ENCODE data around the gene FLRT3.

The FLRT3 gene

GRCh38 chr20:14344746-14345145 is 7.3 kb upstream of the FLRT3 start:
- H3K27ac Mint-ChIP-seq, result peak overlapping the region; percentile 43 to 73 (median 64)

GRCh38 chr20:14343491-14344065 is 6.2 kb upstream of the FLRT3 start:
- Mint-ChIP-seq H3K36me3 (ENCODE audit: low read depth) (no peaks in the 10 kb centered on the region), H3K4me1 (peaks cover 18% of the 10 kb centered on the region), H3K27me3 (ENCODE audit: low read depth) (peaks cover 4% of the 10 kb centered on the region), H3K27ac (peak overlapping the region; percentile 32 to 40 (median 35)), H3K9me3 (no peaks in the 10 kb centered on the region), H3K4me3 (no peak overlapping the region)
- TF ChIP-seq CTCF (IDR thresholded peaks at IDR 0.05; ENCODE audit: unreplicated experiment in 3 of 3), result no peak

More at GRCh38 chr20:14344746-14345145, 7.3 kb upstream of the FLRT3 start:
- Mint-ChIP-seq H3K36me3 (ENCODE audit: low read depth) (no peaks in the 10 kb centered on the region), H3K9me3 (no peaks in the 10 kb centered on the region), H3K4me3 (no peak overlapping the region), H3K27me3 (ENCODE audit: low read depth) (peaks cover 4% of the 10 kb centered on the region), H3K4me1 (peaks cover 18% of the 10 kb centered on the region)
- TF ChIP-seq CTCF (IDR thresholded peaks at IDR 0.05; ENCODE audit: unreplicated experiment in 3 of 3), result no peak

- Mint-ChIP-seq H3K27me3 (ENCODE audit: low read depth) (peaks cover 4% of the 10 kb centered on the region), H3K4me3 (no peak overlapping the region), H3K36me3 (ENCODE audit: low read depth) (no peaks in the 10 kb centered on the region), H3K27ac (peak overlapping the region in 2 of 3 experiments; percentile 35 to 40), H3K4me1 (peaks cover 18% of the 10 kb centered on the region), H3K9me3 (no peaks in the 10 kb centered on the region)
- no peak for TF ChIP-seq CTCF (IDR thresholded peaks at IDR 0.05; ENCODE audit: unreplicated experiment in 3 of 3)
Measured at GRCh38 chr20:14342918-14343317, 5.5 kb upstream of the FLRT3 start.

- Mint-ChIP-seq H3K4me3 (no peak overlapping the region), H3K4me1 (peaks cover 18% of the 10 kb centered on the region), H3K27ac (peak overlapping the region in 1 of 3 experiments; percentile 68), H3K36me3 (ENCODE audit: low read depth) (no peaks in the 10 kb centered on the region), H3K9me3 (no peaks in the 10 kb centered on the region), H3K27me3 (ENCODE audit: low read depth) (peaks cover 4% of the 10 kb centered on the region)
- TF ChIP-seq CTCF (IDR thresholded peaks at IDR 0.05; ENCODE audit: unreplicated experiment in 3 of 3), result no peak
Measured at GRCh38 chr20:14341801-14342200, 4.4 kb upstream of the FLRT3 start.

GRCh38 chr20:14336686-14337085 is 726 bp downstream of the FLRT3 start:
- Mint-ChIP-seq H3K4me3 (peak overlapping the region; percentile 88 to 95 (median 90)), H3K36me3 (ENCODE audit: low read depth) (peaks cover 10% of the 10 kb centered on the region), H3K27ac (peak overlapping the region; percentile 93 to 96 (median 95)), H3K9me3 (no peaks in the 10 kb centered on the region), H3K27me3 (ENCODE audit: low read depth) (no peaks in the 10 kb centered on the region), H3K4me1 (peaks cover 19% of the 10 kb centered on the region)
- TF ChIP-seq CTCF (IDR thresholded peaks at IDR 0.05; ENCODE audit: unreplicated experiment in 3 of 3), result peak in 1 of 3 experiments; percentile 9

GRCh38 chr20:14335052-14335451 is 2.4 kb downstream of the FLRT3 start:
- Mint-ChIP-seq H3K36me3 (ENCODE audit: low read depth) (peaks cover 23% of the 10 kb centered on the region), H3K4me1 (peaks cover 32% of the 10 kb centered on the region), H3K9me3 (no peaks in the 10 kb centered on the region), H3K27ac (peak overlapping the region; percentile 92 to 96 (median 93)), H3K4me3 (peak overlapping the region; percentile 88 to 95 (median 90)), H3K27me3 (ENCODE audit: low read depth) (no peaks in the 10 kb centered on the region)
- TF ChIP-seq CTCF (IDR thresholded peaks at IDR 0.05; ENCODE audit: unreplicated experiment in 3 of 3), result no peak

All from nephron (organoid).